Measurements from ENCODE around the gene HSBP1L1. TPM values are rescaled to one million over a fixed set of nuclear protein-coding genes. Genes with fewer than 3 reads are reported as not detected.

HSBP1L1 gene
- 1.8 and 3.4 TPM in 2 replicates for total RNA-seq

- DNase-seq (ENCODE audit: low read depth in 2 of 2) = peak; percentile 18 to 56
Measured at GRCh38 chr18:79964330-79965118, at the start of gene HSBP1L1. TSS of gene HSBP1L1 (plus strand) at chr18:79964643. CDS start at chr18:79964736, 93 bp downstream.

GRCh38 chr18:79915161-79916127, 49.0 kb upstream of the HSBP1L1 start:
- DNase-seq (ENCODE audit: low read depth in 2 of 2) = no peak

GRCh38 chr18:79916128-79916494, 48.3 kb upstream of the HSBP1L1 start:
- no peak for DNase-seq (ENCODE audit: low read depth in 2 of 2)

- DNase-seq (ENCODE audit: low read depth in 2 of 2) = no peak
Measured at GRCh38 chr18:79916546-79917168, 47.8 kb upstream of the HSBP1L1 start.

GRCh38 chr18:79917169-79917852, 47.1 kb upstream of the HSBP1L1 start:
- DNase-seq (ENCODE audit: low read depth in 2 of 2) = no peak

GRCh38 chr18:79917853-79918614, 46.4 kb upstream of the HSBP1L1 start:
- no peak for DNase-seq (ENCODE audit: low read depth in 2 of 2)

GRCh38 chr18:79918615-79919011, 45.8 kb upstream of the HSBP1L1 start:
- DNase-seq (ENCODE audit: low read depth in 2 of 2) = no peak

GRCh38 chr18:79919089-79919488, 45.4 kb upstream of the HSBP1L1 start:
- no peak for DNase-seq (ENCODE audit: low read depth in 2 of 2)

- no peak for DNase-seq (ENCODE audit: low read depth in 2 of 2)
Measured at GRCh38 chr18:79921984-79922965, 42.2 kb upstream of the HSBP1L1 start.

GRCh38 chr18:79922971-79923411, 41.5 kb upstream of the HSBP1L1 start:
- DNase-seq (ENCODE audit: low read depth in 2 of 2) = no peak

- DNase-seq (ENCODE audit: low read depth in 2 of 2) = no peak
Measured at GRCh38 chr18:79923896-79924585, 40.4 kb upstream of the HSBP1L1 start.

- DNase-seq (ENCODE audit: low read depth in 2 of 2) = no peak
Measured at GRCh38 chr18:79924814-79925731, 39.4 kb upstream of the HSBP1L1 start.

GRCh38 chr18:79926306-79926705, 38.1 kb upstream of the HSBP1L1 start:
- no peak for DNase-seq (ENCODE audit: low read depth in 2 of 2)

GRCh38 chr18:79926715-79927606, 37.5 kb upstream of the HSBP1L1 start:
- DNase-seq (ENCODE audit: low read depth in 2 of 2) = no peak

GRCh38 chr18:79927607-79928562, 36.6 kb upstream of the HSBP1L1 start:
- DNase-seq (ENCODE audit: low read depth in 2 of 2) = no peak
